Trophoblast cell (in vitro differentiated cells and primary cell): ENCODE data around the gene CDH1.

ENCODE experiments used
- DNase-seq, 2 donors: peaks; one replicate each; pipeline ENCODE4 v3.0.0-alpha.2; 2016
- H2AFZ ChIP-seq: 2 replicates; pipeline ENCODE4 v1.6.1; 2013; ENCODE audit warnings: low read length, moderate library complexity, mild to moderate bottlenecking; ENCODE audit not compliant: insufficient read depth, poor library complexity
- H2AK5ac ChIP-seq: 2 replicates; pipeline ENCODE4 v1.6.1; 2013; ENCODE audit warnings: mild to moderate bottlenecking, low read length
- H2BK120ac ChIP-seq: 2 replicates; pipeline ENCODE4 v1.6.1; 2013; ENCODE audit warnings: low read length, mild to moderate bottlenecking, moderate library complexity; ENCODE audit not compliant: insufficient read depth, poor library complexity
- H2BK12ac ChIP-seq: 2 replicates; pipeline ENCODE4 v1.6.1; 2013; ENCODE audit warnings: mild to moderate bottlenecking, low read length, moderate library complexity
- H2BK5ac ChIP-seq: 2 replicates; pipeline ENCODE4 v1.6.1; 2013; ENCODE audit warnings: low read length, low read depth, moderate library complexity, mild to moderate bottlenecking; ENCODE audit not compliant: poor library complexity
- H3K14ac ChIP-seq: 2 replicates; pipeline ENCODE4 v1.6.1; 2013; ENCODE audit warnings: mild to moderate bottlenecking, low read length
- H3K18ac ChIP-seq: 2 replicates; pipeline ENCODE4 v1.6.1; 2013; ENCODE audit warnings: mild to moderate bottlenecking, low read length
- H3K23ac ChIP-seq: 2 replicates; pipeline ENCODE4 v1.6.1; 2013; ENCODE audit warnings: low read length
- H3K27ac ChIP-seq: 2 replicates; pipeline ENCODE4 v1.5.1; 2013; ENCODE audit warnings: low read depth, mild to moderate bottlenecking, inconsistent platforms, low read length, moderate library complexity
- H3K27me3 ChIP-seq: 2 replicates; pipeline ENCODE4 v1.6.1; 2013; ENCODE audit warnings: inconsistent platforms, mild to moderate bottlenecking, low read length, moderate library complexity; ENCODE audit not compliant: insufficient read depth
- H3K36me3 ChIP-seq, 2 experiments: 1 replicate in 1 of 2; 2 replicates in 1 of 2; pipeline ENCODE4 v1.6.1; 2013; ENCODE audit warnings: low read length in 2 of 2, mild to moderate bottlenecking in 2 of 2, moderate library complexity in 1 of 2; ENCODE audit not compliant: insufficient read depth in 2 of 2, control insufficient read depth in 1 of 2
- H3K4ac ChIP-seq: 2 replicates; pipeline ENCODE4 v1.6.1; 2013; ENCODE audit warnings: low read depth, mild to moderate bottlenecking, low read length, moderate library complexity
- H3K4me1 ChIP-seq, 2 experiments: 1 replicate in 1 of 2; 2 replicates in 1 of 2; pipeline ENCODE4 v1.6.1; 2013; ENCODE audit warnings: low read length in 2 of 2, mild to moderate bottlenecking in 2 of 2, moderate library complexity in 1 of 2; ENCODE audit not compliant: insufficient read depth in 2 of 2, control insufficient read depth in 1 of 2
- H3K4me2 ChIP-seq: 2 replicates; pipeline ENCODE4 v1.6.1; 2013; ENCODE audit warnings: inconsistent platforms, mild to moderate bottlenecking, low read length, moderate library complexity
- H3K4me3 ChIP-seq: 2 replicates; pipeline ENCODE4 v1.5.1; 2013; ENCODE audit warnings: mild to moderate bottlenecking, low read depth, low read length, inconsistent platforms
- H3K79me1 ChIP-seq: one replicate; pipeline ENCODE4 v1.6.1; 2013; ENCODE audit warnings: low read length
- H3K79me2 ChIP-seq: 2 replicates; pipeline ENCODE4 v1.6.1; 2013; ENCODE audit warnings: low read length, mild to moderate bottlenecking; ENCODE audit not compliant: control insufficient read depth, insufficient read depth, poor library complexity
- H3K9ac ChIP-seq: 2 replicates; pipeline ENCODE4 v1.6.1; 2013; ENCODE audit warnings: mild to moderate bottlenecking, low read length
- H3K9me3 ChIP-seq: 2 replicates; pipeline ENCODE4 v1.6.1; 2013; ENCODE audit warnings: low read depth, mild to moderate bottlenecking, control low read depth, inconsistent platforms, low read length; ENCODE audit not compliant: insufficient read depth
- H4K12ac ChIP-seq: 2 replicates; pipeline ENCODE4 v1.6.1; 2013; ENCODE audit warnings: low read depth, mild to moderate bottlenecking, low read length, moderate library complexity
- H4K8ac ChIP-seq: 2 replicates; pipeline ENCODE4 v1.6.1; 2013; ENCODE audit warnings: low read depth, mild to moderate bottlenecking, low read length, moderate library complexity
- H4K91ac ChIP-seq: one replicate; pipeline ENCODE4 v1.6.1; 2013; ENCODE audit warnings: low read depth, mild to moderate bottlenecking, low read length, moderate library complexity
- WGBS: extraction: QIAGEN DNeasy Blood & Tissue Kit; methylation state at CpG from one replicate; pipeline ENCODE4 v1.1.7; 2013; ENCODE audit warnings: missing lambda C conversion rate; ENCODE audit not compliant: insufficient read length, insufficient coverage; ENCODE audit errors: extremely low coverage; 5-methylcytosine and 5-hydroxymethylcytosine counted together

The CDH1 gene

DNA sequence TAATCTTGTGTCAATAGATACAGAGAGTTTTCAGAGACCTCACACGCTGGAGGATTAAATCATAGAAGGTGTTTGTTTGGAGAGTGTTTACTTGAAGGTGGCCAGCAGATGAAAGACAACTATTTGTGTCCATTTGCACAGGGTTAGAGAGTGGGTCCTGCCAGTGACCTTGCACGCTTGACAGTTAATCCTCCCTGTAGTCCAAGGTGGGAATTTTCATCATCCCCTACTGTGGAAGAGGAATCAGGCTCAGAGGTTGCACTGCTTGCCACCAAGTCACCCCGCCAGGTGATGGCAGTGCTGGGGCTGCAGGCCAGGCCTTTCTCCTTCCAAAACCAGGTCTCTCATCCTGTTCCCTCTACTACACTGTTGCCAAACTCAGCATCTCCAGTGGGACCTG lies 12.3 kb downstream of the CDH1 start:
- no peaks in the 10 kb centered on the region for H3K9me3 ChIP-seq
- peaks cover 11 to 12% of the 10 kb centered on the region in 2 experiments for H3K4me1 ChIP-seq
- H3K18ac ChIP-seq = no peak overlapping the region
- no peak overlapping the region for H3K27ac ChIP-seq
- WGBS = no CpG with 5 or more reads among the region's 3 CpGs
- no peak overlapping the region for H2AFZ ChIP-seq
- H3K36me3 ChIP-seq = peaks cover 12 to 17% of the 10 kb centered on the region in 2 experiments
- no peak overlapping the region for H2BK120ac ChIP-seq
- H4K8ac ChIP-seq = no peak overlapping the region
- no peak overlapping the region for H4K91ac ChIP-seq
- peaks cover 16% of the 10 kb centered on the region for H3K79me2 ChIP-seq
- no peak overlapping the region for H3K9ac ChIP-seq
- peak overlapping the region; percentile 81 for H3K4ac ChIP-seq
- H3K4me2 ChIP-seq = no peak overlapping the region
- no peak overlapping the region for H4K12ac ChIP-seq
- no peaks in the 10 kb centered on the region for H3K27me3 ChIP-seq
- H2AK5ac ChIP-seq = no peak overlapping the region
- no peak overlapping the region for H3K4me3 ChIP-seq
- H3K14ac ChIP-seq = no peak overlapping the region
- H2BK12ac ChIP-seq = no peak overlapping the region
- DNase-seq = no peak
- H3K23ac ChIP-seq = no peak overlapping the region
- peaks cover 5% of the 10 kb centered on the region for H3K79me1 ChIP-seq
- no peak overlapping the region for H2BK5ac ChIP-seq

GRCh38 chr16:68750193-68750695 lies 13.2 kb downstream of the CDH1 start:
- no peaks in the 10 kb centered on the region for H3K9me3 ChIP-seq
- H2BK5ac ChIP-seq = no peak overlapping the region
- H3K14ac ChIP-seq = no peak overlapping the region
- H4K12ac ChIP-seq = no peak overlapping the region
- no CpG with 5 or more reads among the region's 8 CpGs for WGBS
- peak overlapping the region; percentile 11 for H2BK120ac ChIP-seq
- peak overlapping the region; percentile 35 for H3K18ac ChIP-seq
- peak overlapping the region; percentile 87 for H3K4ac ChIP-seq
- no peak overlapping the region for H2AFZ ChIP-seq
- H3K4me1 ChIP-seq = peaks cover 11% of the 10 kb centered on the region in 2 experiments
- no peak overlapping the region for H3K4me3 ChIP-seq
- no peaks in the 10 kb centered on the region for H3K27me3 ChIP-seq
- no peak overlapping the region for H4K91ac ChIP-seq
- H4K8ac ChIP-seq = no peak overlapping the region
- H3K4me2 ChIP-seq = no peak overlapping the region
- H3K79me2 ChIP-seq = peaks cover 16% of the 10 kb centered on the region
- H3K23ac ChIP-seq = no peak overlapping the region
- peaks cover 12 to 17% of the 10 kb centered on the region in 2 experiments for H3K36me3 ChIP-seq
- no peaks in the 10 kb centered on the region for H3K79me1 ChIP-seq
- no peak overlapping the region for H2BK12ac ChIP-seq
- no peak overlapping the region for H3K9ac ChIP-seq
- no peak overlapping the region for H3K27ac ChIP-seq
- H2AK5ac ChIP-seq = no peak overlapping the region
- no peak for DNase-seq

DNA sequence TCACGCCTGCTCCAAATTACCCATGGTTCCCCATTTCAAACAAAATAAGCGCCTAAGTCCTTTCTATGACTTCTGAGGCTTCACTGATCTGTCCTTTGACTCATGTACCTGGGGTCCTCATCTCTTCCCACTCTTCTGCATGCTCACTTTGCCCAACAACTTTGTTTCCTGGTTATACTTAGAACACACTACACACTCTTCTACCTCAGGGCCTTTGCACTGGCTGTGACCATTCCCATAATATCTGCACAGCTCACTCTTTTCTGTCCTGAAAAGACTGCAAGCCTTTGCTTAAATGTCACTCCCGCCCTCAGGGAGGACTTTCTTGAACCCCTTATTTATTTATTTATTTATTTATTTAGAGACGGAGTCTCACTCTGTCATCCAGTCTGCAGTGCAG lies 14.1 kb downstream of the CDH1 start:
- Histone ChIP-seq H4K12ac (no peak overlapping the region), H3K79me1 (no peaks in the 10 kb centered on the region), H3K18ac (no peak overlapping the region), H3K9ac (no peak overlapping the region), H3K23ac (no peak overlapping the region), H3K27me3 (no peaks in the 10 kb centered on the region), H3K4me1 (peaks cover 11 to 12% of the 10 kb centered on the region in 2 experiments), H3K4me3 (no peak overlapping the region), H2BK120ac (no peak overlapping the region), H3K9me3 (no peaks in the 10 kb centered on the region), H2BK5ac (no peak overlapping the region), H3K27ac (no peak overlapping the region), H4K91ac (no peak overlapping the region), H3K79me2 (peaks cover 13% of the 10 kb centered on the region), H3K4ac (peak overlapping the region; percentile 75), H3K14ac (no peak overlapping the region), H3K36me3 (peaks cover 9 to 17% of the 10 kb centered on the region in 2 experiments), H2AK5ac (no peak overlapping the region), H2BK12ac (no peak overlapping the region), H3K4me2 (no peak overlapping the region), H4K8ac (no peak overlapping the region), H2AFZ (no peak overlapping the region)
- DNase-seq = no peak
- no CpG with 5 or more reads among the region's 4 CpGs for WGBS

GRCh38 chr16:68752602-68753001 lies 15.5 kb downstream of the CDH1 start:
- Histone ChIP-seq H2BK5ac (no peak overlapping the region), H2AK5ac (no peak overlapping the region), H2BK120ac (no peak overlapping the region), H3K4ac (peak overlapping the region; percentile 47), H4K91ac (no peak overlapping the region), H4K12ac (no peak overlapping the region), H3K4me2 (no peak overlapping the region), H3K4me3 (no peak overlapping the region), H3K9me3 (no peaks in the 10 kb centered on the region), H3K27me3 (no peaks in the 10 kb centered on the region), H3K18ac (no peak overlapping the region), H4K8ac (no peak overlapping the region), H3K36me3 (peaks cover 8 to 19% of the 10 kb centered on the region in 2 experiments), H3K4me1 (peaks cover 11 to 17% of the 10 kb centered on the region in 2 experiments), H3K27ac (no peak overlapping the region), H3K79me2 (peaks cover 9% of the 10 kb centered on the region), H3K23ac (no peak overlapping the region), H3K79me1 (no peaks in the 10 kb centered on the region), H2AFZ (no peak overlapping the region), H3K14ac (no peak overlapping the region), H2BK12ac (no peak overlapping the region), H3K9ac (no peak overlapping the region)
- DNase-seq = no peak
- no CpG with 5 or more reads among the region's 3 CpGs for WGBS
